Esophagus muscularis mucosa (tissue), 4 donors: ENCODE data around the gene EFCAB7.

Experiments
- CTCF ChIP-seq, 3 experiments: fragments of 200-600 bp in 2 of 3; fragments of 450-650 bp in 1 of 3; sonication (generic) in 2 of 3; IDR thresholded peaks; one replicate each; pipeline ENCODE4 v1.5.1; 2017 to 2019; ENCODE audit warnings: antibody characterized with exemption in 3 of 3, mild to moderate bottlenecking in 2 of 3, moderate library complexity in 1 of 3
- EP300 ChIP-seq: sonication (generic); formaldehyde crosslinking; IDR thresholded peaks from one replicate; pipeline ENCODE4 v1.6.1; 2017; ENCODE audit warnings: antibody characterized with exemption
- POLR2A ChIP-seq: fragments of 450-650 bp; IDR thresholded peaks from one replicate; pipeline ENCODE4 v1.6.1; 2017; ENCODE audit warnings: antibody characterized with exemption, moderate library complexity, mild to moderate bottlenecking, low read depth
- POLR2AphosphoS5 ChIP-seq, 2 donors: sonication (generic); formaldehyde crosslinking; IDR thresholded peaks; one replicate each; pipeline ENCODE4 v1.6.1; 2017; ENCODE audit warnings: antibody characterized with exemption in 2 of 2

GRCh38 chr1:63533931-63534330, 10.6 kb downstream of the EFCAB7 start:
- TF ChIP-seq CTCF (IDR thresholded peaks at IDR 0.05), result no peak
- TF ChIP-seq POLR2AphosphoS5 (IDR thresholded peaks at IDR 0.05), result no peak
- no peak for TF ChIP-seq POLR2A
- TF ChIP-seq EP300, result no peak
